GM12865 (cell line): ENCODE measurements around the gene COL20A1.

Experiments used
- DNase-seq: peaks from one replicate; pipeline ENCODE4 v3.0.0; 2010; ENCODE audit warnings: low read depth
- H3K4me3 ChIP-seq: 2 replicates; pipeline ENCODE4 v1.5.1; 2011; ENCODE audit warnings: mild to moderate bottlenecking, low read depth, low read length, control low read depth
- CTCF ChIP-seq: IDR thresholded peaks from 2 replicates; pipeline ENCODE4 v1.5.1; 2011; ENCODE audit warnings: low read length, control low read depth, low read depth, inconsistent platforms; ENCODE audit not compliant: insufficient read depth; ENCODE audit errors: missing control alignments

COL20A1 gene

GRCh38 chr20:63315731-63316491 is 22.9 kb downstream of the COL20A1 start:
- H3K4me3 ChIP-seq, result no peak overlapping the region
- no peak for DNase-seq
- TF ChIP-seq CTCF, result no peak

DNA sequence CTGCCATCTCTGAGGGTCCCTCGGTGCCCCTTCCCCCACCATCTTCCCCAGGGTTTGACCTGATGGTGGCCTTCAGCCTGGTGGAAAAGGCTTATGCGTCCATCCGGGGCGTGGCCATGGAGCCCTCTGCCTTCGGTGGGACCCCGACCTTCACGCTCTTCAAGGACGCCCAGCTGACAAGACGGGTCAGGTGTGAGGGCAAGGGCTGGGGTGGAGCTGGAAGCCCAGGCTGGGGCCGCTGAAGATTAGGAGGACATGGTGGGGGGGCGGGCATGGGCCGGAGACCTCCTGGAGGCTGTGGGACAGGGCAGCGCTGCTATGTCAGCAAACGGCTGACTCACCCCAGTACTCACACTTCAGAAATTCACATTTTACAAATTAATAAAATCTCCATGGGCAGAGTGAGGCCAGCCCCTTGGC is 23.5 kb downstream of the COL20A1 start:
- H3K4me3 ChIP-seq, result no peak overlapping the region

DNA sequence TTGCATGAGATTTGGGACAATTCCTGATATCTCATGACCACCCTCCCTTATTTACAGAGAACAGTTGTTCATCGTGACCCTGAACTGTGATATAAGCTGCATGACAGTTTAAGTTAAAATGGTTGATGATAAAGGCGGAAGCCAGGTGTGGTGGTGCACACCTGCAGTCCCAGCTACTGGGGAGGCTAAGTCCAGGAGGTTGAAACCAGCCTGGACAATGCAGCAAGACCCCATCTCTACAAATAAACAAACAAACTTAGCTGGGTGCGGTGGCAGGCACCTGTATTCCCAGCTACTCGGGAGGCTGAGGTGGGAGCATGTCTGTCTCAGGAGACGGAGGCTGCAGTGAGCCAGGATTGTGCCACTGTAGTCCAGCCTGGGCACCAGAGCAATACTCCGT is 24.1 kb downstream of the COL20A1 start:
- TF ChIP-seq CTCF, result no peak
- no peak overlapping the region for H3K4me3 ChIP-seq
- DNase-seq, result no peak

More for the DNA sequence above, 23.5 kb downstream of the COL20A1 start:
- no peak for DNase-seq
- no peak for TF ChIP-seq CTCF

DNA sequence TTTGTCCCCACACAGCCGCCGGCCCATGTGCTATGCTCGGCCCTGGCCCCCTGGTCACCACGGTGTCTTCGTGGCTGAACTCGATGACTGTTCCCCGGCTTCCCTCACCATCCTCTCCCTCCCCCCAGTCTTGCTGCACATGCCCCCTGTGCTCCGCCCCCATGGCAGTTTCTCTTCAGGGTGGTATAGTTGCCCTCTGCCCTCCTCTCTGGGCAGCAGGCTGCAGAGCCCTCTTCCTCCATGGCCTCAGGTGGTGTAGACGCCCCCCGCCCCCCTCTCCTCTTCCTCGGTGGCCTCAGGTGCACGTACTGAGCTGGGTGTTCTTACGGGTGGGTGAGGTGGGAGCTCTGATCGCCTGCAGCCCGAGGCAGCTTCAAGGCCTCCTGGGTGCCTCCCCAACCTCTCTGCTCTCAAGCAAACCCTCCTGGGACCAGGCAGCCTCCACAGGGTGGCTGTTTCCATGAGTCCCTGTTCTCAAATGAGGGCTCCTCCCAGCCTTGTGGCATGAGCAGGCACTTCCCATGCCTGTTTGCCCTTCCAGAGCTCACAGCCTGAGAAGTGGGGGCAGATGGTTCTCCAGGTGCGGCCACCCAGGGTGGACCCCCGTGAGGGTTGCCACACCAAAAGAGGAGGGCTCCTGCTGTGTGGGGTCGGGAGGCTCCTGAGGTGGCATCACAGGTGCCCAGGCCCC is 24.8 kb downstream of the COL20A1 start:
- no peak for TF ChIP-seq CTCF
- H3K4me3 ChIP-seq, result no peak overlapping the region
- DNase-seq, result no peak

GRCh38 chr20:63318391-63319163 is 25.6 kb downstream of the COL20A1 start:
- no peak for DNase-seq
- no peak overlapping the region for H3K4me3 ChIP-seq
- no peak for TF ChIP-seq CTCF

GRCh38 chr20:63319164-63320040 is 26.4 kb downstream of the COL20A1 start:
- no peak for TF ChIP-seq CTCF
- DNase-seq, result no peak
- no peak overlapping the region for H3K4me3 ChIP-seq
